DMS 273 treated with DMSO at 0.1 percent for 48 hours (cell line): ENCODE results near the gene OPN3.

Experiments
- DNase-seq: peaks from one replicate; lab custom pipeline; 2025; lab: John Stamatoyannopoulos, UW

The OPN3 gene

DNA sequence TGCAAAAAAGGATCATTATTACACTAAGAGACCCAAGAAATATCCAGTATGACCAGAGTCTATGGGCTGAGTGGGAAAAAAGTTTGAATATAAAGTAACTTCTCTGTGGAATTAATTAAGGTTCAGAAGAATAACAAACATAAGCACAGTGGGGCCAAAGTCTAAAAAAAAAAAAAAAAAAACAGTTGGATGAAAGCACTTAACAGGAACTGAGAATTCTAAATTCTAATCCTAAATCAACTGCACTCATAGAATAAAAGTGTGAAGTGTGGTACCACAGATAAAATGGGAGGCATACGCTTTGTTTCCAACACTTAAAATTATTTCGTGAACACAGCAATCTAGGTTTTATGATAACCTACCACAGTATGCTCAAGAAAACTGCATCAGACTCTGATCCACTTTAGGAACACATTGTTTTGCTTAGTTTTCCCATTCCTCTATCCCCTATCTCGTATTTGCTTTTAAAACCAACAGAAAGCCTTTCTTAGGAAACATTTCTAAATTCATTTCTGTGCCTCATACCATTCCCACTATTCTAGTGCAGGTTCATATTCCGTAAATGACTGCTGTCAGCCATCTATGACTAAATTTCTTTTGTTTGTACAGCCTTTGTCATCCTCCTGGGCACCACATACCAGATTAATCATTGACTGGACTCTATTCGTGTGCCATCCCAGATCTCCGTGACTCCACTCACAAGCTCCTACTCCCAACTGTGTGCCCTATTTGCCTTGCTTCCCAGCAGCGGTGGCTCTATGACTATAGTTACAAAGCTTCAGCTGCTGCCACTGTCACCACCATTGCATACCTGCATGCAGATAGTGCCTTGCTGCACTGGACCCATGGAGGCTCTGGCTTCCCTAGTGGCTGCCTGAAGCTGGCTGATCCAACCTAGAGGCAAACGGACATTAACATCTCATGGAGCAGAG is 24.9 kb downstream of the OPN3 start:
- no peak for DNase-seq

DNA sequence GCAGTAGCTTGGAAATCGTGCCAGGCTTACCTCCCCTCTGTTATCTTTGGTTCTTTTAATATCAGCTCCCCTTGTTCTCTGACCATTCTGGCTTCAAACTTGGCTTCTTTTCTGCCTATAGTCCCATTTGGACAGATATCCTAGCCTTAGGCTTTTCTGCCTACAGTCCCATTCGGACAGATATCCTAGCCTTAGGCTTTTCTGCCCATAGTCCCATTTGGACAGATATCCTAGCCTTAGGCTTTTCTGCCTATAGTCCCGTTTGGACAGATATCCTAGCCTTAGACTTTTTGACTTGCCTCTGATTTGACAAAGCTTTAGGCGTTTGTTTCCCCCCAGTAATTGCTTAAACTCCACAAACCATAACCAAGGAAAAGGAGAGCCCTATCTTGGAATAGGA is 25.6 kb downstream of the OPN3 start:
- DNase-seq = no peak

DNA sequence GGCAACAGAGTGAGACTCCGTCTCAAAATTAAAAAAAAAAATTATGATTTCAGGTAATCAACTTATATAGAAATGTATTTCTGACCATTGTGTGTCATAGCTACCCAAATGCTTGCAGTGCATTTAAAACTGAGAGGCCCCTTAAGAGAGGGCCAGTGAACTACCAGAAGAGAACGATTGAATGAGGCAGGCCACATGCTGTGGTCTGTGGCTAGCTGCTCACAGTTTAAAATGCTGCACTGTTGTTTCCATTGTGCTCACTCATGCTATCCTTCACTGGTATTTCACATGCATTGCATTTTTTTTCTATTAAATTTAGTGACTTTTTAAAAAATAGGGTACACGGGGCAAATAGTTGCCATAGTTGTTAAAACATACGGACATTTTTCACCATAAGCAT is 26.0 kb downstream of the OPN3 start:
- DNase-seq = no peak

DNA sequence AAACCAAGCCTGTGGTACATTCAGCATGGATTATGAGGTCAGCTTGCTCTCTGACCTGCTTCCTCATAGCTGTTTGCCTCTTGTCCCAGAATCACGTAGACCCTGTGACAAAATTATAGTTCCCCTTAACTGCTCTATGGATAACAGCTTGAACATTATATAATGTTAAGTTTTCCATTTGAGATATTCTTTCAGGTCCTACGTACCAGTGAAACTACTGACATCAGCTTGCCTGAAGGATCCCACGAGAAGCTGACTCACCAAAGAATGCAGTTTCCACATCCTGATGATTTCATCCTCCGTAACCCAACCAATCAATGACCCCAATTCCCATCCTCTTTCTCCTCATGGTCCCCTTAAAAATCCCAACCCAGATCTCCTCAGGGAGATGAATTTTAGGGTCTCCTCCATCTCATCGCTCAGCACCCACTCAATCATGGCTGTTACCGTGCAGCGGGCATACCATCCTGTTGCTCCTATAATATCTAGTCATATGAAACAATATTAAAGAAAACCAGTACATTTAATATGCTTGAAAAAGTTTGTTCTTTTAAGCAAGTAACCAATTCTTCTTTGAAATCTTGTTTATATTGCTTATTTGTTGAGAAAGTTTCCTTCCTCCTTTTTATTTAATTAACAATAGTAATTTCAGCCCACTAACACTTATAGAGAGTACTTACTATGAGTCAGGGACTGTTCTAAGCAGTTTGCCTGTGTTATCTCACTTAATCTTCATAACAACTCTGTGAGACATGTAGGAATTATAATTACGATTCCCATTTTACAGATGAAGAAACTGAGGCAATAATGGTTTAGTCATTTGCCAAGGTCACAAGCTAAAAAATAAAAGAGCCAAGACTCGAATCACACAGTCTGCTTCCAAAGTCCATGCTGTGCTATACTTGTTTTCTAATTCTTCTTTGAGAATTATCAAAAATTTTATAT is 27.4 kb downstream of the OPN3 start:
- DNase-seq = no peak

DNA sequence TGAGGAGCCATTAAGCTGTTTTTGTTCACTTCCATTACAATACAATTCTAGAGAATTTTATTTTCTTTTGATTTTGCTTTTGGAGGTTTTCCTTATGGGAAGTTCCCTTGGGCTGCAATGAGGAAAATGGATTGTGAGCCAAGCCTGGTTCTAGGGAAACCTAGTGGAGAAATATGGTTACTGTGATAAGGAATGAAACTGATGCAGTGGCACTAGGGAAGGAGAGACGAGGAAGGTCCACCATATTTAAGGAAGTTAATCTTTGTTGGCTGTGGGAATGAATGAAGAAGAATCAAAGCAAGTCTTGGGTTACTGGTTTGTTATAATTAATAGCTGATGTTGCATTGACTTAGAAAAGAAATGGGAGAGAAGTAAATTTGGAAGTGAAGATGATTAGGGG is 28.4 kb downstream of the OPN3 start:
- DNase-seq = no peak

DNA sequence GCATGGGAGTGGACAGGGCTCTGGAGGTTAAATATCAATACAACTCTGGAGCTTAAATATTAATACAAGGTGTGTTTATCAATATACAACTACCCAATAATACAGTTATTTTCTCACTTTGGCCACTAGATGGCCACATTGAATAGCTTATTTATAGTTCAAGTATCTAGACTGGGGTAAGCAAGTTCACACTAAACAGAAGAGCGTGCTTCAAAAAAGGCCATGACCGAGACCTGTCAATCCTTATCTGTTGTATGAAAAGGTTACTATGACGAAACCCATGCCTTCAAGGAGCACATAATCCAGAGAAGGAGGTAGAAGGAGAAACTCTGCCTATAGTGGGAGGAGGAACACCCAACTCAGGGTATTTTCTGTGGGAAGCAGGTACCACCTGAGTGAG is 29.1 kb downstream of the OPN3 start:
- peak; percentile 37 for DNase-seq

DNA sequence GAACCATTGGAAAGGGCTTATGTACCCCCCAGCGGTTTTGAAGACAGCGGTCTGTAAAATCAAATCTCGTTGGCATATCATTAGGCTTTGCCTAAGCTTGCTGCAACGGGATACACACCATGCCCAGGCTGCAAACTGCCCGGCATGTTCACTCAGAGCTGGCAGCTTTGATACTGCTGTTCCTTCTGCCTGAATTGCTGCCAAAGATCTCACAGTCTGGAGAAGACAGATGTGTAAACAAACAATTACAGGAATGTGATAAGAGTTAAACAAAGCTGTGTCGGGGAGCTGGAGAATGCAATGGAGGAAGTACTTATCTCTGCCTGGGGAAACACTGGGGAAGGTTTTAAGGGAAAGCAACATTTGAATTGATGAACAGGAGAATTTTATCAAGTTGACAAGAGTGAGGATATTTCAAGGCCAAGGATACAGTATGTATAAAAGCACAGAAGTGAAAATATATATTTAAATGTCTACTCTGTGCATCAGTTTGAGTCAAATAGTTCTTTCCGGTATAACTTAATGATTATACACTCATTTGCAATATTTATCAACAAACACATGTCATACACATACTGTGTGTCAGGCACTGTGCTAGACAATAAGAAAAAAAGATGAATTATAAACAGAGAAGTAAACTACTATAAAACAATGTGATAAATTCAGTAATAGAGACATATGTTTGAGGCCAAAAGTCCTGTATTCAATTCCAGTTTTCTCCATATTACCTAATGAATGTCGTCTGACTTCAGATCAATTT is 29.9 kb downstream of the OPN3 start:
- DNase-seq = peak; percentile 78

DNA sequence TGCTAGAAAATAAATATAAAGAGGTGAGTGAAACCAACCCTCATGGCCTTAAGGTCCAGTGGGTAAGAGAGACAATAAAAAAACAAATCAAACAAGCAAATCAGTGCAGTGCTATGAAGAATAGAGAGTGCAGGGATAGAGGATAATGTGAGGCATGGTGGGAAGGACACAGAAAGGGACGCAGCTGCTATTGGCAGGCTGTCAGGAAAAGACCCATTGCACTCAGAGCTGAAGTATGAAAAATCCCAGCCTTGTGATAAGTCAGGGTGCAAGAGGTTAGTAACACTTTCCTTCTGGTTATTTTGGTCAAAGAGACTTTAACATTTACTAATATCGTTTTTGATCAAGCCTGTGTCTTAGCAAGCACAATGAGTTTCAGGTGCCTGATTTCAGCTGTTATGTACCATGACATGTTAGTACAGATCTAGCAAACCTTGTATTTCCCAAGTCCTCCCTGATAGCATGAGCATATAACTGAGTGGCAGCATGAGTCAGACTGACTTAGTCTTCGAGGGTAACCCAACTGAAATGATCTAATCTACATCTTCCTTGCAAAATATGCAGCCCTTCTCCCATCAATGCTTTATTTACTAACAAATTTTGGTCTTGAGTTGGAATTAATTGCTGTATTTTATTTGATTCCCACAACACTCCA is 31.7 kb downstream of the OPN3 start:
- no peak for DNase-seq

DNA sequence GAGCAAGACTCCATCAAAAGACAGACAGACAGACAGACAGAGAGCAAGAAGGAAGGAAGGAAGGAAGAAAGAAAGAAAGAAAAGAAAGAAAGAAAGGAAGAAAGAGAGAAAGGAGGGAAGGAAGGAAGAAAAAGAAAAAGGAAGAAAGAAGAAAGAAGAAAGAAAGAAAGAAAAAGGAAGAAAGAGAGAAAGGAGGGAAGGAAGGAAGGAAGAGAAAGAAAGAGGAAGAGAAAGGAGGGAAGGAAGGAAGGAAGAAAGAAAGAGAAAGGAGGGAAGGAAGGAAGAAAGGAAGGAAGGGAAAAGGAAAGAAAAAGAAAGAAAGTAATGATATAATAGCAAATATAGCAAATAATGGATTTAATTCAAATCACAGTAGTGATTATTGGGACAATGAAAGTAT is 32.7 kb downstream of the OPN3 start:
- DNase-seq = no peak

DNA sequence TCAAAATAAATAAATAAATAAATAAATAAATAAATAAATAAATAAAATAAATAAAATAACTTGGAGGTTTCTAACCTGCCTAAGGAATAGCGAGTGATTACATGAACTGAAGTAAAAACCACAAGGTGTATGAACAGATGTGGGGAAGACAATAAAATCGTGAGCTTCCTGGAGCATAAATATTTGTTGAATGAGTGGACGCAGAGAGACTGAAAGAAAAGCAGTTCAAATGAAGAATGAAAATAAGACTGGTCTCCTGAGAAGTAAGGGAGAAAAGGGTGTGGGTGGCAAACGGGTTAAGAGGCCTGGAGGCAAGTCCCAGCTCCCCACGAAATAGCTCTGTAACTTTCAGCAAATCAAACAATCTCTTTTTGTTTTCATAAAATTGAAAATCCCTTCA is 33.6 kb downstream of the OPN3 start:
- no peak for DNase-seq

DNA sequence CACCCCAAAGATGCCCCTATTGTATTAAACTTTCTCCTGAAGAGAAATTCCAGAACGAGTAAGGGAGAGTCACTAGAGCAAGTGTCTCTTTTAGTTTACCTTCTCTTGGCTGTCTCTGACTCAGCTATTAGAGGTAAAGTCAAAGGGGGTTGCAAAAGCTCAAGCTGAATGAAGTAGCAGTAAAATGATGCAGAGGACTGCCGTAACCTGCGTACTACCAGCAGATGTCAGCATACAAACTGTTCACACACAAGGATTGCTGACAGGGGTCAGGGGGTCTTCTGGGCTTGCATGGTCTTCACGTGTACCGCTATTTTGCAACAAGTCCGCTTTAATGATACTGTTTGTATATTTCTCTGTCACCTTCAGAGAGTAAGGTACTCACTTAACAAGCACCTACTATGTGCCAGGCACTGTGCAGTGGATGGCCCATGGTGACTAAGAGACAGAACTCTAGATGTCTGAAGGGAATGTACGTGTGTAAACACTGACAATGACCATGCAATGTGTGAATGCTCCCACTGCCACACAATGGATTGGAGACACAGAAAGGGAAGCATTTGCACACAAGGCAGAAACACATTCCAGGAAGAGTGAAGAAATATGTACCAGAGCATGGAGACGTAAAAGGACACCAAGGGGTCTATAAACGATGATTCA is 34.9 kb downstream of the OPN3 start:
- DNase-seq = no peak

DNA sequence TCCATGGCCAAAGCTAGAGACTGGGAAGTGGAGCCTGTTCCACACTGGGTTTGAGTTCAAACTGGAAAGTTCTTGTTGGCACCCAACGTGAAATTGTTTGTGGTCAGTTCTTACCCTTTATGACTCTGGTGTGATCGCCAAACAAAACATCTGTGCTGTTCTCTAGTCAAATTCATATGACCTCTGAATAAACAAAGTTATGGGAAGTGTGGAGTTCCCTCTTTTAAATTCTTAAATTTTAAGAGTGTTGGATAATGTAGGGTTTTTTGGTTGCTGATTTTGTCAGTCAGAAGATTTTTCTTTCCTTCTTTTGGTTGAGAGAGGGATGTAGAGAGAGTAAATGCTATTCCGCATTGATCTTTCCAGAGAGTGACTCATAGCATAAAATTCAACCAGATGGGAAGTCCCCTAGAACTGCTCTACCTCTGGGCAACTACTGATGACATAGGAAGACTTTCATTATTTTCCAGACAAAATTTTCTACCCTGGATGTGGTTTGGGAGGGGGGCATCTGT is 36.4 kb downstream of the OPN3 start:
- DNase-seq = no peak

DNA sequence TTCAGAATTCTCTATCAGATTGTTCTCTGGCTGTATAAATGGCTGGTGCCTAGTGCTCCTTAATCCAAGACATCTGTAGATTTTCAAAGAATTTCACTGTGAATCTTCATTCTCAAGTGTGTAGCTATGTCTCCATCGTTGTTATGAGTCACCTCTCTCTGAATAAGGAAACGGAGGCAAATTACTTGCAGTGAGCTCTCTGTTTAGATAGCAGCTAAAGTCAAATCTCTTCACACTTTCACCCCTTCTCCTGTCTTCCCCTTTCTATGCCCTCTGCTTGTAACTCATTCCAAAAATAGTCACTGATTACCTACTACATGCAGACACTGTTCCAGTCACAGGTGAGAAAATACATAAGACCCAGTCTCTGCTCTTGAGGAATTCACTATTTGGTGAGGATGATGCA is 39.7 kb downstream of the OPN3 start:
- DNase-seq = no peak

DNA sequence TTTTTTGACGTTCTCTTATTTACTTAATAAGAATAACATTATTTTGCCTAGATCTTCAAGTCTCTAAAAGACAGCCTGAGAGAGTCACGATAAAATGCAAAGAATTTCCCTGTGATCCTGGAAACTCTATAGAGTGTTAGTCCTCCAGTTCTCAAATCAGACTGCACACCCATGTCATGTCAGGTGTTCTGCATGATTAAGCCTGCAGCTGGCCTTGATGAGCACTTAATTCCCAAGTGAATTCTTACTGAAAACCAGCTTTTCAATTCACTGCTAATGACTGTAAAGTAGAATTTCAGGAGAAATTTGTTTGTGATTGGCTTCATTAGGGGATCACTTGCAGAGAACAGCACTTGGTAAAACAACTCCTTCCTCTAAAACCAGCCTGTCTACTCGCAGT is 41.9 kb downstream of the OPN3 start:
- no peak for DNase-seq

DNA sequence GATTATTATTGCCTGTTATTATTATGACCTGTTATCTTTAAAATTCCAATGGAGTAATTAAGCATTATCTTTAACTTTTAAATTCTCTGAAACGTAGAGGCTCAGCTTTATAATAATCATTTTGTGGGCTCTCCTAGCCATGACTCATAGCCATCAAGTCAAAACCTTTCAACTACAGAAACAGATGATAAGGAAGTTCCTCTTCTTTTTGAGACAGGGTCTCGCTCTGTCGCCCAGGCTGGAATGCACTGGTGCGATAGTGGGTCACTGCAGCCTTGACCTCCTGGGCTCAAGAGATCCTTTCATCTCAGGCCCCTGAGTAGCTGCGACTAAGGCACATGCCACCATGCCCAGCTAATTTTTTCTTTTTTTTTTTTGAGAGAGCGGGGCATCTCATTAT is 43.5 kb downstream of the OPN3 start:
- no peak for DNase-seq

DNA sequence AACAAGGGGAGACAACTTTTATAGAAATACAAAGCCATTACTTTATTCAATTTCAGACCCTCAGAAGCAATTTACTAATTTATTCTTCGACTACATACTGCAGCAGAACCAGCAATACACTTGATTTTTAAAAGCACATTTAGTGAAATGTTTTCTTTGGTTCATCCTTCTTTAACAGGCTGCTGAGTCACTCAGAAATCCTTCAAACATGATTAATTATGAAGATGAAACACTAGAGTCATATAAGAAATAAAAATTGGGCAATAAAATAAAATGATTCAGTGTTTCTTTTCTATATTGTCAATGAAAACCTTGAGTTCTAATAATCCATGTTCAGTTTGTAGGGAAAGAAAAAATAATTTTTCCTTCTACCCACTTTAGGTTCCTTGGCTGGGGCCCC is 47.0 kb downstream of the OPN3 start:
- DNase-seq = no peak

DNA sequence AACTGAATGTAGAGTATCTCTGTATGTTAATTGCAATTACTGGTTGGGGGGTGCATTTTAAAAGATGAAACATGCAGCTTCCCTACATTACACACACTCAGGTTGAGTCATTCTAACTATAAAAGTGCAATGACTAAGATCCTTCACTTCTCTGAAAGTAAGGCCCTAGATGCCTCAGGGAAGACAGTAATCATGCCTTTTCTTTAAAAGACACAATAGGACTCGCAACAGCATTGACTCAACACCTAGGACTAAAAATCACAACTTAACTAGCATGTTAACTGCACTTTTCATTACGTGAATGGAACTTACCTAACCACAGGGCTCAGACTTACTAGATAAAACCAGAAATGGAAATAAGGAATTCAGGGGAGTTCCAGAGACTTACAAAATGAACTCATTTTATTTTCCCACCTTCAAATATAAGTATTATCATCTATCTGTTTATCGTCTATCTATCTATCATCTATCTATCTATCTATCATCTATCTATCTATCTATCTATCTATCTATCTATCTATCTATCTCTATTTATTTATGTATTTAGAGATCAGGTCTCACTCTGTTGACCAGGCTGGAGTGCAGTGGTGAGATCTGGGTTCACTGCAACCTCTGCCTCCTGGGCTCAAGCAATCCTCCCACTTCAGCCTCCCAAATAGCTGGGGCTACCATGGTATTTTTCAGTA is 47.8 kb downstream of the OPN3 start:
- DNase-seq = no peak

DNA sequence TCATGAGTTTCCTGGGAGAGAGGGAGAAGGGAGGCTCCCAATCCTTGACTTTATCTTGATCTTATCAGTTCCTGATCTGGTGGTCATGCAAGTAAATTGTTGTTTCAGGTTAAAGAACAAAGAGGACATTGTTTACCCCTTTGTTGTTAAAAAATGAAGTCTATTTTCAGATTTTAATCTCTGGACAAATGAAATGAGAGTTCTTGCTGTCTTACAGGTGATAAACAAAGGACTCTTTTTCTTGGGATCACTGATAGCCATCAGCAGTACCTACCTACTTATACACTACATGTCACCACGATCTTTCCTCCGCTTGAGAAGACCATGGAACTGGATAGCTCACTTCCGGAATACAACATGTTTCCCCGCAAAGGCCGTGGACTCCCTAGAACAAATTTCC is 48.4 kb downstream of the OPN3 start:
- DNase-seq = no peak

DNA sequence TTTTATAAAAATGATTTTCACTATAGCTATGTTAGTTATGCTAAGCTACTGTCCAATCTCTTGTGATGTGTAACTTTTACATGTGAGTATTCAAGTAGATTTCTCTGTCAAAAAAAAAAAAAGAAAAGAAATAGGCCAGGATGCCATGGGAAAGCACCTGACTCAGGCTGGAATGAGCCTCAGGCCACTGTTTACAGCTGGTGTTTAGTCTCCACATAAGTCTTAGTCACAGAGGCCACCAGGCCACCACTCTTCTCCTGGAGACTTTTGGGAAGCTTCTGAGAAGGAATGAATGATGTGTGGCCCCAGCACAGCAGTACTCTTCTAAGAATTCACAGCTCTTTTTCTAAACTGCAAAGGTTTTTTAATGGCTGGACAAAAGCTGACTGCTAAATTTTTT is 48.9 kb downstream of the OPN3 start:
- no peak for DNase-seq

DNA sequence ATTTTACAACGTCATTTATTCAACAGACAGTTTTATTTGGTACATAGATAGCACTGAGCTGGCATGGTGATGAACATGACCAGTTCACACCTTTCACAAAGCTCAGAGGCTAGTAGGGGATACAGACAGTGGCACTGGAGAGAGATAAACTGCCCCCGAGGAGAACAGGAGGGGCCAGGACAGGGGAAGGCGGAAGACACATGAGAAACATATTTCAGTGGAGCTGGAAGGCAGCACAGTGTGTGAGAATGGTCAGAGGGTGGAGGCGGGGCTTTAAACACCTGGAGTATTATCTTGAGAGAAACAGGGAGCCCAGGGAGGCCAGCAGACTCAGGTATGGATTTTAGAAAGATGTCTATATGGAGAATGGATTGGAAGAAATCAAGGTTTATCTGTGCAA is 49.5 kb downstream of the OPN3 start:
- DNase-seq = no peak
